DOHH2 (cell line): ENCODE measurements around the gene THOC2.

Source experiments
- H3F3A ChIP-seq: fragments of 200-600 bp; sonication (generic), shearing (Covaris generic); 2 replicates; pipeline ENCODE4 v1.6.0; 2016; ENCODE audit warnings: antibody characterized with exemption, mild to moderate bottlenecking; ENCODE audit not compliant: control insufficient read depth, insufficient read depth
- H3K27ac ChIP-seq: fragments of 200-600 bp; sonication (generic); 2 replicates; pipeline ENCODE4 v1.5.1; 2014; ENCODE audit warnings: low read depth, mild to moderate bottlenecking, low read length, moderate library complexity
- H3K27me3 ChIP-seq: fragments of 200-600 bp; sonication (generic); 2 replicates; pipeline ENCODE4 v1.6.1; 2014; ENCODE audit warnings: mild to moderate bottlenecking, low read length, mixed read lengths; ENCODE audit not compliant: control insufficient read depth
- H3K36me3 ChIP-seq: fragments of 200-600 bp; sonication (generic); 2 replicates; pipeline ENCODE4 v1.6.1; 2014; ENCODE audit warnings: mild to moderate bottlenecking, low read length, moderate library complexity, mixed read lengths; ENCODE audit not compliant: control insufficient read depth
- H3K4me1 ChIP-seq: fragments of 200-600 bp; sonication (generic); 2 replicates; pipeline ENCODE4 v1.6.1; 2014; ENCODE audit warnings: mild to moderate bottlenecking, low read length, mixed read lengths; ENCODE audit not compliant: control insufficient read depth
- H3K4me2 ChIP-seq: fragments of 200-600 bp; sonication (generic); 2 replicates; pipeline ENCODE4 v1.6.0; 2014; ENCODE audit warnings: mild to moderate bottlenecking, low read length, moderate library complexity
- H3K4me3 ChIP-seq: fragments of 200-600 bp; sonication (generic); 2 replicates; pipeline ENCODE4 v1.5.1; 2014; ENCODE audit warnings: mild to moderate bottlenecking, low read length, mixed read lengths
- H3K79me2 ChIP-seq: fragments of 200-600 bp; sonication (generic); 2 replicates; pipeline ENCODE4 v1.6.1; 2014; ENCODE audit warnings: mild to moderate bottlenecking, low read length, mixed read lengths; ENCODE audit not compliant: control insufficient read depth
- H3K9me2 ChIP-seq: fragments of 200-600 bp; sonication (generic); replicated peaks from 2 replicates; pipeline ENCODE4 v1.6.1; 2014; ENCODE audit warnings: mild to moderate bottlenecking, low read length, mixed read lengths; ENCODE audit not compliant: control insufficient read depth
- H3K9me3 ChIP-seq: fragments of 200-600 bp; sonication (generic); 2 replicates; pipeline ENCODE4 v1.6.1; 2014; ENCODE audit warnings: antibody characterized with exemption, low read length, mixed read lengths; ENCODE audit not compliant: control insufficient read depth, insufficient read depth
- H4K20me1 ChIP-seq: fragments of 200-600 bp; sonication (generic); 2 replicates; pipeline ENCODE4 v1.6.0; 2014; ENCODE audit warnings: low read depth, mild to moderate bottlenecking, antibody characterized with exemption, low read length, moderate library complexity; ENCODE audit not compliant: control insufficient read depth, insufficient read depth
- EZH2phosphoT487 ChIP-seq: fragments of 200-600 bp; sonication (generic); IDR thresholded peaks from 2 replicates; pipeline ENCODE4 v1.6.1; 2017; ENCODE audit warnings: borderline replicate concordance, mild to moderate bottlenecking, antibody characterized with exemption, low read length, moderate library complexity, mixed read lengths
- TF ChIP-seq, protein P1 (sequence below): fragments of 200-600 bp; sonication (generic); IDR thresholded peaks from one replicate; pipeline ENCODE4 v1.5.1; 2014; ENCODE audit warnings: antibody characterized with exemption, mild to moderate bottlenecking, low read depth, low read length; ENCODE audit not compliant: poor library complexity, severe bottlenecking

THOC2 gene

DNA sequence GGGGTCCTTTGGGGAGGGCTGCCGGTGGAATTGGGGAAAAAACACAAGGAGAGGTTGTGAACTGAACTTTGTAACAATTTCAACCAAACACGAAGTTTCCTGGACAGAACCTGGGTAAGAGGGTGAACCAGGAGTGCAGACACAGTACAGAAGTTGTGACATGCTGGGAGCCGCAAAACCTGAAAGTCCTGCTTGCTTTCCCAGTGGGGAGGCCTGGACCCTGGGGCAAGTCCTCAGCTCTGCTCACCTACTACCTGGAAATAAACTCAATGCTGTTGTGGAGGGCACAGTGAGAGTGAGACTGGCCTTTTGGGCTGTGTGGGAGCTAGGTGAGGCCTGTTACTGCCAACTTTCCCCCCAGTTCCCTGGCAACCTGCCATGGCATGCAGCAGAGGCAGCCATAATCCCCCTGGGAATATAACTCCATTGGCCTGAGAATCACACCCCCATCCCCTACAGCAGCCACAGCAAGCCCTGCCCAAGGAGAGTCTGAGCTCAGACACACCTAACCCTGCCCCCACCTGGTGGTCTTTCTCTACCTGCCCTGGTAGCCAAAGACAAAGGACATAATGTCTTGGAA, 162.8 kb downstream of the THOC2 start:
- no peaks in the 10 kb centered on the region for H3K4me1 ChIP-seq
- no peaks in the 10 kb centered on the region for H3K9me3 ChIP-seq
- H3K27me3 ChIP-seq = no peaks in the 10 kb centered on the region
- H4K20me1 ChIP-seq = no peaks in the 10 kb centered on the region
- H3K4me2 ChIP-seq = no peak overlapping the region
- no peaks in the 10 kb centered on the region for H3F3A ChIP-seq
- TF ChIP-seq, protein P1, sequence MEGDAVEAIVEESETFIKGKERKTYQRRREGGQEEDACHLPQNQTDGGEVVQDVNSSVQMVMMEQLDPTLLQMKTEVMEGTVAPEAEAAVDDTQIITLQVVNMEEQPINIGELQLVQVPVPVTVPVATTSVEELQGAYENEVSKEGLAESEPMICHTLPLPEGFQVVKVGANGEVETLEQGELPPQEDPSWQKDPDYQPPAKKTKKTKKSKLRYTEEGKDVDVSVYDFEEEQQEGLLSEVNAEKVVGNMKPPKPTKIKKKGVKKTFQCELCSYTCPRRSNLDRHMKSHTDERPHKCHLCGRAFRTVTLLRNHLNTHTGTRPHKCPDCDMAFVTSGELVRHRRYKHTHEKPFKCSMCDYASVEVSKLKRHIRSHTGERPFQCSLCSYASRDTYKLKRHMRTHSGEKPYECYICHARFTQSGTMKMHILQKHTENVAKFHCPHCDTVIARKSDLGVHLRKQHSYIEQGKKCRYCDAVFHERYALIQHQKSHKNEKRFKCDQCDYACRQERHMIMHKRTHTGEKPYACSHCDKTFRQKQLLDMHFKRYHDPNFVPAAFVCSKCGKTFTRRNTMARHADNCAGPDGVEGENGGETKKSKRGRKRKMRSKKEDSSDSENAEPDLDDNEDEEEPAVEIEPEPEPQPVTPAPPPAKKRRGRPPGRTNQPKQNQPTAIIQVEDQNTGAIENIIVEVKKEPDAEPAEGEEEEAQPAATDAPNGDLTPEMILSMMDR = no peak
- no peak for TF ChIP-seq EZH2phosphoT487
- H3K4me3 ChIP-seq = no peak overlapping the region
- H3K9me2 ChIP-seq = no peaks in the 10 kb centered on the region
- H3K36me3 ChIP-seq = no peaks in the 10 kb centered on the region
- no peaks in the 10 kb centered on the region for H3K79me2 ChIP-seq
- H3K27ac ChIP-seq = no peak overlapping the region

DNA sequence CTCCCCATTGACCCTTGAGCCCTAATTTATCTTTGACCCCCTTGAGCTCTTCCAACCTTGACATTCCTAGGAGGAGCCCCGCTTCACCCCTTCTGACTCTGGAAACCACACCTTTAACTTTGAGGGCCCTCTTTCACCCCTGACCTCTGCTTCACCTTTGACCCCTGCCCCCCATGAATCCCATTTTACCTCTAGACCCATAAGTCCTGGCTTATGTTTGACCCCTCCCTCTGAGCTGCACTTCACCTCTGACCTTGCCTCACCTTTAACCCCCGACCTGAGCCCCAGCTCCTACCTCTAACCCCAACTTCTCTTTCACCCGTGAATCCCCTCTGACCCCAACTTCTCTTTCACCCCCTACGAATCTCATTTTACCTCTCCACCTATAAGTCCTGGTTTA, 169.7 kb downstream of the THOC2 start:
- TF ChIP-seq, protein P1 = no peak
- no peak for TF ChIP-seq EZH2phosphoT487
- Histone ChIP-seq H3K36me3 (no peaks in the 10 kb centered on the region), H3K27me3 (no peaks in the 10 kb centered on the region), H3K79me2 (no peaks in the 10 kb centered on the region), H3K9me3 (no peaks in the 10 kb centered on the region), H3K4me1 (no peaks in the 10 kb centered on the region), H4K20me1 (no peaks in the 10 kb centered on the region), H3K4me3 (no peak overlapping the region), H3K4me2 (no peak overlapping the region), H3K9me2 (no peaks in the 10 kb centered on the region), H3K27ac (no peak overlapping the region), H3F3A (no peaks in the 10 kb centered on the region)

DNA sequence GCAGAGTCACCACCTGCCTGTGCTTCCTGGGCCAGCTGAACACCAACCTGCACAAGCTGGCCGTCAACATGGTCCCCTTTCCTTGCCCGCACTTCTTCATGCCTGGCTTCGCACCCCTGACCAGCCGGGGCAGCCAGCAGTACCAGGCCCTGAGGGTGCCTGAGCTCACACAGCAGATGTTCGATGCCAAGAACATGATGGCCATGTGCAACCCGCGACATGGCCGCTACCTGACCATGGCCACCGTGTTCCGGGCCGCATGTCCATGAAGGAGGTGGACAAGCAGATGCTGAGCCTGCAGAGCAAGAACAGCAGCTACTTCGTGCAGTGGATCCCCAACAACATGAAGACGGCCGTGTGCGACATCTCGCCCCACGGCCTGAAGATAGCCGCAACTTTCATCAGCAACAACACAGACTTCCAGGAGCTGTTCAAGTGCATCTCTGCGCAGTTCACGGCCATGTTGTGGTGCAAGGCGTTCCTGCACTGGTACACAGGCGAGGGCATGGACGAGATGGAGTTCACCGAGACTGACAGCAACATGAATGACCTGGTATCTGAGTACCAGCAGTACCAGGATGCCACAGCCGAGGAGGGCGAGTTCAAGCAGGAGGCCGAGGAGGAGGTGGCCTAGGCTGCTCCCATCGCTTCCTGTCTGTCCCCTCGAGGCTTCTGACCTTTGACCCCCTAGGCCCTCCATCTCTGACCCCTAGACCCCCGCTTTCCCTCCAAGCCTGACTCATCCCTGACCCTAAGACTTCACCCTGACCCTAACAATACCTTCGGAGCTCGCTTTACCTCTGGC, 170.3 kb downstream of the THOC2 start:
- Histone ChIP-seq H4K20me1 (no peaks in the 10 kb centered on the region), H3K79me2 (no peaks in the 10 kb centered on the region), H3F3A (no peaks in the 10 kb centered on the region), H3K27ac (no peak overlapping the region), H3K4me1 (no peaks in the 10 kb centered on the region), H3K9me3 (no peaks in the 10 kb centered on the region), H3K4me2 (no peak overlapping the region), H3K9me2 (no peaks in the 10 kb centered on the region), H3K36me3 (no peaks in the 10 kb centered on the region), H3K4me3 (no peak overlapping the region), H3K27me3 (no peaks in the 10 kb centered on the region)
- TF ChIP-seq, protein P1 = no peak
- no peak for TF ChIP-seq EZH2phosphoT487
